ENCODE measurements around the gene CCL4.
"Not testable (repeated sequence)": the region's sequence is repeated elsewhere in the genome, so short reads cannot be mapped to it uniquely, and the experiment has no call there.

CCL4 gene

DNA sequence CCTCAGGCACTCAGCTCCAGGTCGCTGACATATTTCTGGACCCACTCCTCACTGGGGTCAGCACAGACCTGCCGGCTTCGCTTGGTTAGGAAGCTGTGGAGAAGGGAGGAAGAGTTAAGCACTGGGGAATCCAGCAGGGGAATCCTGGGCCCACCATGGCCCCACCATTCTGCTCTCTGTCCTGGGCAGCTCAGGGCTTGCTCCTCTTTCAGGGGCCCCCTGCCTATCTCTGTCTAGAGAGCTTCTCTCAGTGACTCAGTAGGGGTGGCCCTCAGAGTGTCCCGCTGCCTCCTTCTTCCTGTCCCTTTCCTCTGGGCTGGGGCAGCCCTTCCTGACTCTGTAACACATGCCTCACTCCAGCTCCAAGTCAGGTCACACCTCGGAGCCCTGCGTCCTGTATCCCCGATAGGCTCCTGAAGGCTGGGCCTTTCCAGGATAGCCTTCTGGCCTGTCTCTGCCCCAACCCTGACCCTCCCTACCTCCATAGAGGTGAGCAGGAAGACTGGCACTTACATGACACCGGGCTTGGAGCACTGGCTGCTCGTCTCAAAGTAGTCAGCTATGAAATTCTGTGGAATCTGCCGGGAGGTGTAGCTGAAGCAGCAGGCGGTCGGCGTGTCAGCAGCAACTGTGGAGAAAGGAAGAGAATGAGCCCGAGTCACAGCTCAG lies 14.8 kb upstream of the CCL4 start:
- DNase-seq, result no peak

DNA sequence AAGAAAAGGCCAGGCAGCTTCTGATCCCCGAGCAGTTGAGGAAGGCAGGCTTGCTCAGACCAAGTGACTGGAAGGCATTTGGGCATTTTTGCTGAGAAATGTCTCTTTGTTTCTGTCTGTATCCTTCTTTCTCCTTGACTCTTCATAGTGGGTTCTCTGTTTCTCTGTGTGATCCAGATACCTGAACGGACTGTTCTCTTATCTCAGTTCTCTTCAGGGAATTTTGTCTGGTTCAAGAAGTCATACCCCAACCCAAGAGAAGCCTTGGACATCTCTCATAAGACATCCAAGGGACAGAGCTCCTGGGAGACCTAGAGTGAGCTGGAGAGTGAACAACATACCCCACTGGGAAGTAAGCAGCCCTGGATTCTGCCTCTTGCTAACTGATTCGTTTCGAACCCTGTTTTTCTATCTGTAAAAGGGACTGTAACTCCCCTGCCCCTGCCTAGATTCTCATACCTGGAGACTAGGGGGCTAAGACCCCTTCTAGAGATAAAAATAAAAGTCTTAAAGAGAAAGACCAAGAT lies 14.2 kb upstream of the CCL4 start:
- no peak for DNase-seq

DNA sequence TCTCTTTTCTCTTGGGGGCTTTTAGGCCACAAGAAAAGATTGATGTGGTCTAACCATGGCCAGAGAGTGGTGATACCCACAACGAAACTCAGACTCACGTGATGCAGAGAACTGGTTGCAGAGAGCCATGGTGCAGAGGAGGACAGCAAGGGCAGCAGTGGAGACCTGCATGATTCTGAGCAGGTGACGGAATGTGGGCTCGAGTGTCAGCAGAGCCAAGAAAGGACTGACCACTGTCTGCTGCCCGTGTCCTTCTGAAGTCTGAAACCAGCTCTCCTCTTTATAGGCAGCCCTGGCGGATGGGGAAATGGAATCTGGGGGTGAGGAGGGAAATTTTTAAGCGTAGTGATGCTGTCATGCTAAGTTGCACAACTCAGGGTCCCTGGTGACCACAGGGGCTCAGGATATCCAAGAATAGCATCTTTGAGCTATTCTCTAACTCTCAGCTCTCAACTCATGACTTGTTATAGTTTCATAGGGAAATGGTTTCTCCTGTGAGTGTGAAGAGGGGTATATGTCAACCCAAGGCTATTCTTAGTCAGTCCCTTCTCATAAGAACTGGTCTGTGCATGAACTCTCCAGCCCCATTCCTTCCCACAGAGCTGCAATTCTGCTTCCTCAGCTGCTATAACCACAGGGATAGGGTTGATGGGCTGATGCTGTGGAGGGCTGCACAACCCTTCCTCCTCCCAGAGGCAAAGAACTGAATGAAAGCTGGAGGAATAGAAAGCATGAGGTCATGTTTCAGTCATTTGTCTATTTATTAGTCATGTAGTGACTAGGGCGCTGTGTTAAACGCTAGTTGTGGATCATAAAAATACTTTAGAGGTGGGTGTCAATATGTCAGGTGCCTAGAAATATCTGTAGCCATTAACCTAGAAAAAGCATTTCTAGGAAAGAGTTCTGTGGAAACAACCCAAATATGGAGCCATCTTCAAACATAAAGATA lies 13.5 kb upstream of the CCL4 start, which contains the start of gene CCL3:
Gene CCL3, minus strand, starts transcription at position 256 of the 949 bp plus-strand sequence. Its CDS starts 85 bp downstream, at position 171.
- peak; percentile 40 for DNase-seq

DNA sequence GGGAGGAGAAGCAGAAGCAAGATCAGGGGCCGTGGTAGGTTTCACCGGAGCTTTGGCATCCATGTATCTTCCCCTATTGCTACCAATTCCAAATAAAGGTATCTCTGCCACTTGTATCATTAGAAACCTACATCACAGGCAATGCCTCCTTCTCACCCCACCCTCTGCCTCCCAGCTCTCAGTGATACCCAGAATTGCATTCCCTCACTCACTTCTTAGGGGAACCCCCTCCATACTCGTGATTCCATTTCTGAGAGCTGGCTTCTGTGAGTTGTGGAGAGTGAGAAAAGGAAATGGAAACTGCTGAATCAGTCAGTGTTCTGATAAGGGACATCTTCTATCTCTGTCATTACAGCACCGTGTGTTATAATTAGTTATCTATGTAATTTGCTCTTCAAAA lies 11.4 kb upstream of the CCL4 start:
- no peak for DNase-seq

DNA sequence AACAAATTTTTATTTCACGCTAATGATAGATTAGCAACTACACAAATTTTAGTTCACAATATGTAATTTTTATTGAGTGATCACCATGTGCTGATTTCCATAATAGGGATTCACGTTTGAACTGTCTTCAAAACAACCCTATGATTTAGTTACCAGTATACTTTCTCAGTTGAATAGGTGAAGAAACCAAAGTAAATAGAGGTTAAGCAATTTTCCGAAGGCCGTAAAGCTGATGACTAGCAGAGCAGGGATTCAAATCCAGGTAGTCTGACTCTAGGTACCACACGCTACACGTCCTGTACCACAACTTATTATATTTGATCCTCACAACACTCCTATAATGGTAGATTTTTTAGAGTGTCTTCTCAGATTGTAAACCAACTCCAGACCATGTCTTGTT lies 10.9 kb upstream of the CCL4 start:
- DNase-seq, result not testable (repeated sequence)

DNA sequence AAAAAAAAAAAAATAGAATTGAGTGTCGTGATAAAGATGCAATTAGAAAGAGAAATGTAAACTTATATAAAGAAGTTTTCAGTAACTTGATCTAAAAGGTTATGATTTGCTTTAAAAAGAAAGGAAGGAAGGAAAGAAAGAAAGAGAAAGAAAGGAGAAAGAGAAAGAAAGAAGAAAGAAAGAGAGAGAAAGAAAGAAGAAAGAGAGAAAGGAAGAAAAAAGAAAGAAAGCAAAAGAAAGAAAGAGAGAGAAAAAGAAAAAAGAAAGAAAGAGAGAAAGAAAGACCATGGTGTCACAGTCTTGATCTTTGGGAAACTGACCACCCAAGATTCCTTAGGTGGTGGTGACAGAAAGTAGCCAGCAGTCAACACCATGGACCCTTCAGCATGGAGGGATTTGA lies 9.4 kb upstream of the CCL4 start:
- DNase-seq, result no peak

DNA sequence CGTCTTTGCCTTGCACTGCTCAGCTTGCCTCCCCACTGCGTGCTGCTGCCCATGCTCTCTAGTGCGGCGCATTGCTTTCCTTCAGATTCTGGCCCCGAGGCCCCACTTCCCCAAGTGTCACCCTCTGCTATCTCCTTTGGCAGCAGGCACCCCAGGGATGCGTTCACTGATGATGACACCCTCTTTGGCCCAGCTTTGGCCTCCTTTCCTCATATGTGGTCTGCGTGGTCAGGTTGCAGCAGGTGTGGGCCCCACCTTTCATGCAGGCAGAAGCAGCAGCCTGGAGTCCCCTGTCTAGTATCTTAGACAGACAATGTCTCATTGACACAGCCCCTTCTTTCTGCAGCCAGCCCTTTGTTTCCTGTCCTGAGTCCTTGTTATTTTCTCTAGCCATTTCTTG lies 8.9 kb upstream of the CCL4 start:
- DNase-seq, result no peak

DNA sequence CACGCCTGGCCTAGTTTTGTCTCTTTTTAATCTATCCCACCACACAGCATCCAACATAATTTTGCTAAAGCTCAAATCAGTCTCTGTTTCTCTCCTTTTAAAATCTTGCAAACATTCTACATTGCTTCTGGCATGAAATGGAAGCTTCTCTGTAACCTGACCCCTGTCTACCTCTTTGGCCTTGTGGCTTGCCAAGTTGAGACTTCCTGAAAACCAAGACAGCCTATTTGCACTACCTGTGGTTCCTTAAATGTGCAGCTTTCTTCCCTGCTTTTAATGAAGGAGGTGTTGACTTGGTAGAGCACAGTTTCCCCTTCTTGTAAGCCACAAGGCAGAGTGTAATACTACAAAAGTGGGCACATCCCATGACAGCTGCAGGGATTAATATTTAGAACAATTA lies 7.6 kb upstream of the CCL4 start:
- DNase-seq, result no peak

DNA sequence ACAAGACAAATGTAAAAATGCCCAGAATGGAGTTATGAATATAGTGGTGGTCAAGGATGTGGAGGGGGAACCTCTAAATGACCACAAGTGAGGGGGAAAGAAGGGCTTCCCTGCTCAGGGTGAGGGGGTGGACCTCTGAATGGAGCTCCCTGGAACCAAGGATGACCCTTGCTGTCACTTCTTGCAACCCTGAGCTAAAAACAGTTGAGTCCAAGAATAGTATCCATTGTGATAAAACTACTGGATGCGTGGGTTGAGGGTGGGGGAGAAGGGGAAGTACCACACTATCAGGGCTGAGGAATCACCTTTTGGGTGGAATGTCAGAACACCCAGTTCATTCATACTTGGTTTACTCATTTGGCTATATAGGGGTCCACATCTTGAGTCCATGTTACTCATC lies 4.6 kb upstream of the CCL4 start:
- DNase-seq, result not testable (repeated sequence)

DNA sequence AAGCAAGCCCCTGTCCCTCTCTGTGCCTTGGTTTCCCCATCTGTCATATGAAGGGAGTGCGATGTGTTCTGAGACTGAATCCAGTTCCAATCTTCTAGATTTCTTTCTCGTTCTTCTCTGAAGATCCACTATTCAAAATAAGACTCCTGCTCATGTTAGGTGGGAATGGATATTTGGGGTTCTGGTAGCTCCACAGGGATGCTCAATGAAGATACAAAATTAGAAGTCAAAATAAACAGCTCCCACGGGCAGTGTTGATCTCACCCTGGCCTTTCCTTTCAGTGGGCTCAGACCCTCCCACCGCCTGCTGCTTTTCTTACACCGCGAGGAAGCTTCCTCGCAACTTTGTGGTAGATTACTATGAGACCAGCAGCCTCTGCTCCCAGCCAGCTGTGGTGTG lies 619 bp downstream of the CCL4 start:
- DNase-seq, result not testable (repeated sequence)

DNA sequence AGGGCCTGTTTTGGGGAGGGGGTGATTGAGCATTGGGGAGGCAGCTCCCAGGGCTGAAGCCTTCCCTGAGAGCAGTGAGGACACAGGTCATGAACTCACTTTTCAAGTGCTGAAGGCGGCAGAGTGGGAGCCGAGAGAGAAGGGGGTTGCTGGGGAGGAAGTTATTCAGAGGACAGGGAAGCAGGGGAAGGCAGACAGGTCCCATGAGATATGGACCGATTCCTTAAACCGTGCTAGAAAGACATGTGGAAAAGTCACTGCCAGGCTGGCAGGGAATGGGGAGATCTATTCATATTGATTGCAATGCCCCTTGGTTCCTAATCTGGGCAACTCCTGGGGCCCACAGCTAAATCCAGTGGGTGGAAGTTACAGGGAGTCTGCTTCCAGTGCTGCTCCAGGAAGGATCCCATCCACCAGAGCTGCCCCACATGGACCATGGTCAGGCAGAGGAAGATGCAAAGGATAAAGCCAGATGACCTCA lies 1.1 kb downstream of the CCL4 start:
- DNase-seq, result no peak

DNA sequence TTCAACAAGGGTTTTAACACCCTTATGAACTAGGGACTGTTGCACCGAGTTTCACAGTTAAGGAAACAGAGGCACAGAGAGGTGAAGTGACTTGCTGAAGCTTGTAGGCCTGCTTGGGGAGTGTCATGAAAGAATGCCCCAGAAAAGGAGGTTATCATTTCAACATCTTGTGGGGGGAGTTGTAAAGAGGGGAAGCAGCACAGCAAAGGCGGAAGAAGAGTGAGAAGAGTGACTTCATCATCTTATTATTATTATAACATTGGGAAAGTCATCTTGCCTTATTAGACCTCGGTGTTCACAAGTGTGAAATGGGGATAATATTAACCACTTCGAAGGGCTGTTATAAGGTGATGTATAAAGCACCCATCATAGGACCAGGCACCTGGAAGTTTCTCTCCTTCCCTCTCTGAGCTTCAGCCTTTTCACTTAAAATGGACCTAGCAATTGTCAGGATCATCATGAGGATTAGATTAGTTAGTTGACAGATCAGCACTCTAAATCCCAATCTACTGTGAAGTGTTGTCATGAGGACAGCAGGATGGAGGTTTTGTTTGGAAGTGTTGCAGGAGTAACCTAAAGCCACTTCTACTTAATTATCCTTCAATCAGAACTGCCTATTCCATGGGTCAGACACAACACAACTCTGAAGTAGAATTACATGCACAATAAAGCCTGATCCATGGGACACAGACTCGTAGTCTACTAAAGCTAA lies 2.3 kb downstream of the CCL4 start:
- peak; percentile 41 for DNase-seq

DNA sequence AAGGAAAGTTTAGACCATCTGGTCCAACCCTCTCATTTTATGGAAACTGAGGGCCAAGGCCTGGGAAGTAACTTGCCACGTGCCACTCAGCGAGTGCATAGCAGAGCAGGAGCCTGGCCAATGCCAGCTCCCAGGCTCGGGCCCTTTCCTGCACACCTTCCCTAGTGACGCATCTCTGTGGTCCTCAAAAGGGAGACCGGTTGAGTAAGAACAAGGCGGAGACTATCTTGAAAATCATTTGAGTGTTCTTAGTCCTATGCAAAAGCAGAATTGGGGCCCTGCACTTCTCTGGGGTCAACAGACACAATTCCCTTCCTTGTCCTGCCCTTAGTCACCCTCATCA lies 2.8 kb downstream of the CCL4 start:
- DNase-seq, result no peak

DNA sequence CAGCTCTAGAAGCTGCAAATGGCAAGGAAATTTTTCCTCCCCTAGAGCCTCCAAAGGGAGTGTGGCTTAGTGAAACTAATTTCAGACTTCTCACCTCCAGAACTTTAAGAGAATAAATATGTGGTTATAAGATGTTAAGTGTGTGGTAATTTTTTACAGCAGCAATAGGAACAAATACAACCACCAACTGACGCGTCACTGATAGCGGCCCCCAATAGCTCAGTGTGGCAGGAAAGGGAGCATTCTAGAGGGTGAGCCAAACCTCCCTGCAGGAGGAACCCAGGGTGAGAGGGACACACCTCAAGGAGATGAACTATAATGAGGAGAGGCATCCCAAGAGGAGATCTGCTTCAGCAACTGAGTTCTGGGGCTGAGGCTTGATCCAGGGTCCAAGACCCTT lies 4.0 kb downstream of the CCL4 start:
- DNase-seq, result peak; percentile 37

DNA sequence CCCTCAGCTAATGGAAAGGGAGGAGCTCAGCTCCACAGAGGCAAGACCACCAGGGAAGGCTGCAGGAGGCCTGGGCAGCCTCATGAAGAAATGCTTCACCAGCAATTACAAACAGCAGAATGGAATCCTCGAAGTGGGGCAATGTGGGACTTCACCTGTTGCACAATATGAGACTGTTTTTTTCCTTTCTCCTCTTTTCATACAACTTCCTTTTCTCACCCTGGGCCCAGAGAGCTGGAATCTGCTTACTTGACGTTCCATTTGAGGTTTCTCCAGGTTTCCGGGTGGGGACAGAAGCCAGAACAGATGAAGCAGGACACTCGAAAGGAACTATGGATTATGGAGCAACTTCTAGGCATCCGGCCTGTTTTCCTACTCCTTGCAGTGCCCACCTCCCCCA lies 4.6 kb downstream of the CCL4 start:
- DNase-seq, result not testable (repeated sequence)

DNA sequence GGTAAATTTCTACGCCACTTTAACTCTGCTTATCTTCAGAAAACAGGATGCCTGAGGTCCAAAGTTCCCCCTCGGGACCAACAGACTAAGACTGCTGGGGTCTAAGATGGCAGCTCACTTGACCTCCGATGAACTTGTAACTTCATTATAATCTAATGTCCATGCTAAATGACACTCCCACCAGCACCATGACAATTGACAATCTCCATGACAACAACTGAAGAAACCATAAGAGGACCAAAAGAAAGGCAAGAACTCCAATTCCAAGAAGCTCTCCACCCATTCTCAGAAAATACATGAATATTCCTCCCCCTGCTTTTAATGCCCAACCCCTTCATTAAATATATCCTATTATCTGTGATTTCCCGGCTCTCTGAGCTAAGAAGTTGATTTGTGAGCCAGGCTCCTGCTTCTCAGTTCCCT lies 7.5 kb downstream of the CCL4 start:
- no peak for DNase-seq

DNA sequence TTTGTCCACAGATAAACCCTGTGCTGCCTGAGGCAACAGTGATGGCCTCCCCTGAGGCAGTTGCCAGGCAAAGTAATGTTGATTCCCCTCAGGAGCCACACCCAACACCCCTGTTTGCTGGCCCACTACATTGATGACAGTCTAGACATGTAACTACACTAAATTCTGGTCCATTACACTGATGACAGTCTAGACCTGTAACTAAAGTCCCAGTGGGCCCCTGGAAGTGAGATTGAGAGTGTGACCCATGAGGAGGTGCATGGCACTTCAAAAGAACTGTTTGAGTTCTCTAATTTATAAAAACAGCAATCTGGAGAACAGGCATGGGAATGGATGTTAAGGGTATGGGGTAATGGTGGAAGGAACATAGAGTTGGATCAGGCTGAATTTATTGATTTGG lies 8.9 kb downstream of the CCL4 start:
- DNase-seq, result no peak

DNA sequence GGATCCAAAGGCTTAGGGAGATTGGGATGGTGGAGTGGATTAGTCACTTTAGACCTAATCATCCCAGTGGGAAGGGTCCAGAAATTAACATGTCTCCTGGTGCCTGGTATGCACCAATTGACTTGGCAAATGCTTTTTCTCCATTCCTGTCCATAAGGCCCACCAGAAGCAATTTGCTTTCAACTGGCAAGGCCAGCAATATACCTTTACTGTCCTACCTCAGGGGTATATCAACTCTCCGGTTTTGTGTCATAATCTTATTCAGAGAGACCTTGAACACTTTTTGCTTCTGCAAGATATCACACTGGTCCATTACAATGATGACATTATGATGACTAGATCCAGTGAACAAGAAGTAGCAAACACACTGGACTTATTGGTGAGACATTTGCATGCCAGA lies 9.5 kb downstream of the CCL4 start:
- not testable (repeated sequence) for DNase-seq

DNA sequence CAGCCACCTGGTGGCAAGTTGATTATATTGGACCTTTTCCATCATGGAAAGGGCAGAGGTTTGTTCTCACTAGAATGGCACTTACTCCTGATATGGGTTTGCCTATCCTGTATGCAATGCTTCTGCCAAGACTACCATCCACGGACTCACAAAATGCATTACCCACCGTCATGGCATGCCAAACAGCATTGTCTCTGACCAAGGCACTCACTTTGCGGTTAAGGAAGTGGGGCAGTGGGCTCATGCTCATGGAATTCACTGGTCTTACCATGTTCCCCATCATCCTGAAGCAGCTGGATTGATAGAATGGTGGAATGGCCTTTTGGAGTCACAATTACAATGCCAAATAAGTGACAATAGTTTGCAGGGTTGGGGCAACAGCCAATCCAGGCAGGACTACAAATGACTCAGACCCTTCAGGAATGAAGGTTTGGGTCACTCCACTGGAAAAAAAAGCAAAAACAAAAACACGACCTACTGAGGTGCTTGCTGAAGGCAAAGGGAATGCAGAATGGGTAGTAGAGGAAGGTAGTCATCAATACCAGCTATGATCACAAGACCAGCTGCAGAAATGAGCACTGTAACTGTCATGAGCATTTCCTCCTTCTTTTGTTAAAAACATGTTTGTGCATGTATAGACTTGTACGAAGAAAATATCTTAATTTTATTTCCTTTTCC lies 11.5 kb downstream of the CCL4 start:
- not testable (repeated sequence) for DNase-seq

DNA sequence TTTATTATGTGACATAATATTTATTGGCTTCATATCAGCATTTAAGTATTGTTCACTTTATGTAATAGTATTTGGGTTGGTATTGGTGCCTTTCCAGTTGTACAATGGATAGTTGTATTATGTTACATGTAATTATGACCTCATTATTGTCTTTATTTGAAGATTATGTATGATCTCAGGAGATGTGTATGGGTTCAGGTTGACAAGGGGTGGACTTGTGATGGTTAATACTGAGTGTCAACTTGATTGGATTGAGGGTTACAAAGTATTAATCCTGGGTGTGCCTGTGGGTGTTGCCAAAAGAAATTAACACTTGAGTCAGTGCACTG lies 12.0 kb downstream of the CCL4 start:
- not testable (repeated sequence) for DNase-seq

DNA sequence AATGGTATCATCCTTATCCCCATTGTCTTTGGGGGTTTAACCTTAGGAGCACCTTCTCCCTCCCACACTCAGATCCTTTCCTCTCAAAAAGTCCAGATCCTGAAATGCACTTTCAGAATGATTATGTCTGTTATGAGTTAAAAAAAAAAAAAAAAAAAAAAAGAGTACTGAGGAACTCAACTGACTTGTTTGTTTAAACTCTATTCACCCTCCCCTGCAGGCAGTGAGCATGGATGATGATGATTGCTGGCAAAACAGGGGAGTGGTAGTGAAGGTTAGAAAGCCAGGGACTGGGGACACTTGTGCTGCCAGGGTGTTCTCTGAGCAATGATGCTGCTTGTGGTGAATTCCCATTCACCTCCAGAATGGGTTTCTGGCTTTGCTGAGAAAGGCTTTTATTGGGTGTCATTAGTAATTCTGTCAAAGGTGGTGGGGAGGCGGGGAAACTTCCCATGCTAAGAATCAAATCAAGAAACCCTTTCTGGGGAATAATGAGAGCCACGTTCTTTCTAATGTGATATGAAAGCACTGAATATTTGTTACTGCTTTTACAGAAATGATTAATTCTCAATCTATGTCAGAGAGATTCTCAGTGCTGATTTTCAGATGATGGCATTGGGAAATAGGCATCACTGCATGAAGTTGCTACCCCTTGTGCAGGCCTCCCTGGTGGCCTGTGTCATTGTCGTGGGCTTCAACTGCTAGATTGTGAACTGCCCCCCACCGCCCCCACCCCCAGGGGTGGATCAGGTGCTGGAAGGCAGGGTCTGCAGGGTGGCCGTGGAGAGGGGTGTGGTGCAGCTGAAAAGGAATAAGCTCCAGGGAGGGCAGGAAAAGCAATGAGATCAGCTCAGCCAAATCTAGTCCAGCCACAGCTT lies 14.1 kb downstream of the CCL4 start:
- no peak for DNase-seq

Measured in CD4-positive, alpha-beta T cell treated with Interleukin-4 for 4 hours (primary cell).